Panc1 (cell line): ENCODE measurements around the gene SH3TC2.

Source experiments
- CTCF ChIP-seq: fragments of 450-650 bp; IDR thresholded peaks from 2 replicates; pipeline ENCODE4 v1.5.1; 2017; ENCODE audit warnings: mild to moderate bottlenecking
- POLR2AphosphoS5 ChIP-seq: IDR thresholded peaks from 2 replicates; pipeline ENCODE4 v1.6.1; 2012; ENCODE audit warnings: mild to moderate bottlenecking, low read depth, low read length, moderate library complexity

GRCh38 chr5:149001162-149001561 is 61.7 kb downstream of the SH3TC2 start:
- TF ChIP-seq CTCF (no peak), POLR2AphosphoS5 (no peak)
